ENCODE data around the gene BBS10. TPM values are rescaled to one million over a fixed set of nuclear protein-coding genes. Genes with fewer than 3 reads are reported as not detected.
"Not testable (repeated sequence)": the region's sequence is repeated elsewhere in the genome, so short reads cannot be mapped to it uniquely, and the experiment has no call there.

BBS10 gene
- total and polyA plus RNA-seq, 12 donors, result 3.7 to 11.0 (median 8.3) TPM

DNA sequence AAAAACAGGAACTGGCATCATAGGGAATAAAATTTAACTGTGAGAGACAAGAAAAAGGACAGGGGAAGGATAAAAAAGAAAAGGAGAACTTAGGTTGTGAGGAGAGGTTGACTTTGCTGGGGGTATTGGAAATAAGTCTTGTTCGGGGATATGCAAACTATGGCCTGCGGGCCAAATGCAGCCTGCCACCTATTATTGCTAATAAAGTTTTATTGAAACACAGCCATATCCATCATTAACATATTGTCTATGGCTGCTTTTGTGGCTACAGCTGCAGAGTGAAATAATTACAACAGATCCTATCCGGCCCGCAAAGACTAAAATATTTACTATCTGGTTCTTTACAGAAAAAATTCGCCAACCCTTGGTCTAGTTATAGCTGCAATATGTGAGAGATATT lies 18.6 kb downstream of the BBS10 start:
- DNase-seq (no peak), ATAC-seq (no peak)
- intact Hi-C loops (cut with DNase I), result no loop called here
- Histone ChIP-seq H3K36me3 (no peaks in the 10 kb centered on the region), H3K4me3 (no peak overlapping the region), H3K9me3 (peaks cover 0 to 12% (median 0%) of the 10 kb centered on the region in 11 donors), H3K4me1 (no peaks in the 10 kb centered on the region), H3K27me3 (no peaks in the 10 kb centered on the region), H3K27ac (no peak overlapping the region)
- TF ChIP-seq, protein P1, sequence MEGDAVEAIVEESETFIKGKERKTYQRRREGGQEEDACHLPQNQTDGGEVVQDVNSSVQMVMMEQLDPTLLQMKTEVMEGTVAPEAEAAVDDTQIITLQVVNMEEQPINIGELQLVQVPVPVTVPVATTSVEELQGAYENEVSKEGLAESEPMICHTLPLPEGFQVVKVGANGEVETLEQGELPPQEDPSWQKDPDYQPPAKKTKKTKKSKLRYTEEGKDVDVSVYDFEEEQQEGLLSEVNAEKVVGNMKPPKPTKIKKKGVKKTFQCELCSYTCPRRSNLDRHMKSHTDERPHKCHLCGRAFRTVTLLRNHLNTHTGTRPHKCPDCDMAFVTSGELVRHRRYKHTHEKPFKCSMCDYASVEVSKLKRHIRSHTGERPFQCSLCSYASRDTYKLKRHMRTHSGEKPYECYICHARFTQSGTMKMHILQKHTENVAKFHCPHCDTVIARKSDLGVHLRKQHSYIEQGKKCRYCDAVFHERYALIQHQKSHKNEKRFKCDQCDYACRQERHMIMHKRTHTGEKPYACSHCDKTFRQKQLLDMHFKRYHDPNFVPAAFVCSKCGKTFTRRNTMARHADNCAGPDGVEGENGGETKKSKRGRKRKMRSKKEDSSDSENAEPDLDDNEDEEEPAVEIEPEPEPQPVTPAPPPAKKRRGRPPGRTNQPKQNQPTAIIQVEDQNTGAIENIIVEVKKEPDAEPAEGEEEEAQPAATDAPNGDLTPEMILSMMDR (IDR thresholded peaks at IDR 0.05), result no peak
- WGBS, 2 donors, result 95 to 96% methylated on average over 5 of the region's 5 CpGs

DNA sequence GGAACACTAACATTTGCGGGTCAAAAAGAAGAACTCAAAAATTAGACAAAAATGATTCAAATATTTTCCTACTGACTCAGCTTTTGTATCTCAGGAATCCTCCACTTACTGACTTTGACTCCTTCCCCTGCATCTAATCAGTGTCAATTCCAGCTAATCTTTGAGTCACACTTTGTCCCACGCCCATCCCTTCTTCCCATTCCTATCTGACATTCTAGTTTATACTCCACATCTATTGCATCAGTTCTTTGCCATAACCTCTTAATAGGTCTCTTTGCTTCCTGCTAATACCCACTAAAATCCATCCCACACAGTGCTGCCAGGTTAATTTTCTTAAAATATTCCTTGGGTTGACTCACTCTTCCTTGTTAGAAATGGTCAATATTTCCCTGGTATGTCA lies 19.1 kb downstream of the BBS10 start:
- no peak overlapping the region for H3K4me3 ChIP-seq
- intact Hi-C loops (cut with DNase I), result no loop called here
- no peaks in the 10 kb centered on the region for H3K27me3 ChIP-seq
- DNase-seq (no peak), ATAC-seq (no peak)
- no peak overlapping the region for H3K27ac ChIP-seq
- TF ChIP-seq, protein P1 (IDR thresholded peaks at IDR 0.05), result no peak
- H3K4me1 ChIP-seq, result no peaks in the 10 kb centered on the region
- peaks cover 0 to 12% (median 0%) of the 10 kb centered on the region in 11 donors for H3K9me3 ChIP-seq
- no peaks in the 10 kb centered on the region for H3K36me3 ChIP-seq
- WGBS, 2 donors, result 65 to 70% methylated on average over 2 of the region's 2 CpGs

GRCh38 chr12:76319595-76320319 lies 28.5 kb downstream of the BBS10 start:
- H3K27me3 ChIP-seq; H3K36me3 ChIP-seq; ATAC-seq; H3K9me3 ChIP-seq; H3K4me1 ChIP-seq; H3K27ac ChIP-seq; DNase-seq; intact Hi-C loops (cut with DNase I); H3K4me3 ChIP-seq: not testable (repeated sequence)
- 63 to 76% methylated on average over 30 of the region's 32 CpGs for WGBS, 2 donors

GRCh38 chr12:76318773-76319594 lies 29.2 kb downstream of the BBS10 start:
- no peaks in the 10 kb centered on the region for H3K9me3 ChIP-seq
- DNase-seq (no peak), ATAC-seq (no peak)
- intact Hi-C loops (cut with DNase I), result no loop called here
- no peak overlapping the region for H3K4me3 ChIP-seq
- no peaks in the 10 kb centered on the region for H3K27me3 ChIP-seq
- no peaks in the 10 kb centered on the region for H3K4me1 ChIP-seq
- TF ChIP-seq, protein P1 (IDR thresholded peaks at IDR 0.05), result no peak
- no peaks in the 10 kb centered on the region for H3K36me3 ChIP-seq
- no peak overlapping the region for H3K27ac ChIP-seq
- 82 to 89% methylated on average over 1 of the region's 1 CpG for WGBS, 2 donors

Data from heart right ventricle (tissue), 16 donors.